Left ventricle myocardium inferior (tissue), 1 donor: ENCODE data around the gene PLEKHO1. TPM values are rescaled to one million over a fixed set of nuclear protein-coding genes. Genes with fewer than 3 reads are reported as not detected.

ENCODE experiments used
- DNase-seq: peaks from one replicate; pipeline ENCODE4 v3.0.0-alpha.2; 2020
- H3K27ac ChIP-seq: fragments of 200-600 bp; replicated peaks from 2 replicates; pipeline ENCODE4 v1.8.0; 2021
- H3K27me3 ChIP-seq: fragments of 200-600 bp; 2 replicates; pipeline ENCODE4 v1.8.0; 2021; ENCODE audit warnings: low read depth
- H3K36me3 ChIP-seq: fragments of 200-600 bp; 2 replicates; pipeline ENCODE4 v1.8.0; 2021
- H3K4me1 ChIP-seq: fragments of 200-600 bp; 2 replicates; pipeline ENCODE4 v1.8.0; 2021
- H3K4me3 ChIP-seq: fragments of 200-600 bp; 2 replicates; pipeline ENCODE4 v1.8.0; 2021; ENCODE audit warnings: mild to moderate bottlenecking, moderate library complexity
- H3K9me3 ChIP-seq: fragments of 200-600 bp; replicated peaks from 2 replicates; pipeline ENCODE4 v1.8.0; 2021
- intact Hi-C: fragments of 100-400 bp; cut with micrococcal nuclease; formaldehyde crosslinking; loops from one replicate; pipeline ENCODE4 v1.11.0; 2022
- total RNA-seq: library from RNA; stranded (reverse); fragmentation: NEBNext Ultra II Directional; extraction: Animal tissue kit (Norgen Biotek cat#: 25700); gene quantifications from one replicate; pipeline ENCODE4 v1.2.1, GENCODE V29; 2021
- TF ChIP-seq, protein P1 (sequence below): fragments of 200-600 bp; IDR thresholded peaks from 2 replicates; pipeline ENCODE4 v1.8.0; 2021; ENCODE audit warnings: antibody characterized with exemption, mild to moderate bottlenecking, borderline replicate concordance
- donor health status: DM: no; HTN: yes; CAD: no; lungs with severe emphysema.

Gene PLEKHO1
- total RNA-seq, 1 donor from 2014 or later = 49.4 TPM

DNA sequence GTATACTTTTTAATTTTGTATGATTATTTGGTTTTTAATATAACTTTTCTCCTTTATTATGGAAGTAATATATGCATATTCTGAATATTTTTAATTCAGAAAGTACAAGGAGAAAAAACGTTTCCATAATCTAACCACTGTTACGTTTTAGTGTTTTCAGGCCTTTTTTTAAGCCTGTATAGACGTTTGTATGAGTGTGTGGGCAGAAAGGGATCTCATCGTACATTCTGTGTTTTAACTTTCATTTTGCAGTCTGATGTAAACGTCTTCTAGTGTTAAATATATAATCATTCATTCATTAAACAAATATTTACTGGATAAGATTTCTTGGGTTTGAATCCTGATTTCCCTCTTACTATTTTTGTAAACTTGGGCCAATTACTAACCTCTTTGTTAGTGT lies 38.0 kb upstream of the PLEKHO1 start:
- peaks cover 40% of the 10 kb centered on the region for H3K36me3 ChIP-seq
- peaks cover 19% of the 10 kb centered on the region for H3K9me3 ChIP-seq
- DNase-seq = no peak
- intact Hi-C loops = no loop called here
- H3K27ac ChIP-seq = no peak overlapping the region
- no peaks in the 10 kb centered on the region for H3K27me3 ChIP-seq
- TF ChIP-seq, protein P1, sequence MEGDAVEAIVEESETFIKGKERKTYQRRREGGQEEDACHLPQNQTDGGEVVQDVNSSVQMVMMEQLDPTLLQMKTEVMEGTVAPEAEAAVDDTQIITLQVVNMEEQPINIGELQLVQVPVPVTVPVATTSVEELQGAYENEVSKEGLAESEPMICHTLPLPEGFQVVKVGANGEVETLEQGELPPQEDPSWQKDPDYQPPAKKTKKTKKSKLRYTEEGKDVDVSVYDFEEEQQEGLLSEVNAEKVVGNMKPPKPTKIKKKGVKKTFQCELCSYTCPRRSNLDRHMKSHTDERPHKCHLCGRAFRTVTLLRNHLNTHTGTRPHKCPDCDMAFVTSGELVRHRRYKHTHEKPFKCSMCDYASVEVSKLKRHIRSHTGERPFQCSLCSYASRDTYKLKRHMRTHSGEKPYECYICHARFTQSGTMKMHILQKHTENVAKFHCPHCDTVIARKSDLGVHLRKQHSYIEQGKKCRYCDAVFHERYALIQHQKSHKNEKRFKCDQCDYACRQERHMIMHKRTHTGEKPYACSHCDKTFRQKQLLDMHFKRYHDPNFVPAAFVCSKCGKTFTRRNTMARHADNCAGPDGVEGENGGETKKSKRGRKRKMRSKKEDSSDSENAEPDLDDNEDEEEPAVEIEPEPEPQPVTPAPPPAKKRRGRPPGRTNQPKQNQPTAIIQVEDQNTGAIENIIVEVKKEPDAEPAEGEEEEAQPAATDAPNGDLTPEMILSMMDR = no peak
- no peak overlapping the region for H3K4me3 ChIP-seq
- no peaks in the 10 kb centered on the region for H3K4me1 ChIP-seq

DNA sequence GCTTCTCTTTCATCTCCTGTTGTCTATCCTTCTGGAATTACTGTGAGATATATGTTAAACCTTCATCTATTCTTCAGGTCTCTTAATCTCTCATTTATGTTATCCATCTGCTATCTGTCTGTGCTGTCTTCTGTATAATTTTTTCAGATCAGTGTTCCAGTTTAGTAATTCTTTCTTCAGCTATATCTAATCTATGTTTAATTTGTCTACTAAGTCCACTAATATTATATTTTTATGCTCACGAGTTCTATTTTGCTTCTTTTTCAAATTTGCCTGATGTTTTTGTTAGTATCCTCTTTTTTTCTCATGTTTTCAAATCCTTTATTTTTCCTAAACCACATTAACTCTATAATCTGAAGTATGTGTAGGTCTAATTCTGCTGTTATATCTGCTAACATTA lies 34.6 kb upstream of the PLEKHO1 start:
- Histone ChIP-seq H3K9me3 (peaks cover 19% of the 10 kb centered on the region), H3K27ac (no peak overlapping the region), H3K27me3 (no peaks in the 10 kb centered on the region), H3K4me1 (no peaks in the 10 kb centered on the region), H3K36me3 (peaks cover 40% of the 10 kb centered on the region), H3K4me3 (no peak overlapping the region)
- intact Hi-C loops = no loop called here
- no peak for DNase-seq
- TF ChIP-seq, protein P1 = no peak

DNA sequence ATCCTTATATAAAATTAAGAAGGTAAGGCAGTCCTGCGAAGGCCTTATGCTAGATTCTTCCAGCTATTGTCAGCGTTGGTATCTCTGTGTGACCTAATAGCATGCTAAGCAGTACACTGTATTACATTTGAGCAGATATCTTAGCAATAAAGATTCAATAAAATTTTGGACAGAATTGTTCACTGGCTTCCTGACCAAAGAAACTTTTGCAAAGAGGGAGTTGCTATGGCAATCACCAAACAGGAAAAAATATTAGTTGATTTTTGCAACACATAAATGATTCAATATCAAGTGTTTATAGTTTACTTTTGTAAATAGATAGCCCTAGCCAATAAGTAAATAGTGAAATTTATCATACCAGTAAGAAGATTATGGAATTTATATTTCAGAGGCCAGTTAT lies 31.0 kb upstream of the PLEKHO1 start:
- H3K9me3 ChIP-seq = peaks cover 19% of the 10 kb centered on the region
- no peaks in the 10 kb centered on the region for H3K27me3 ChIP-seq
- peaks cover 36% of the 10 kb centered on the region for H3K36me3 ChIP-seq
- DNase-seq = no peak
- no peak overlapping the region for H3K4me3 ChIP-seq
- intact Hi-C loops = no loop called here
- H3K4me1 ChIP-seq = no peaks in the 10 kb centered on the region
- no peak overlapping the region for H3K27ac ChIP-seq
- TF ChIP-seq, protein P1 = no peak

DNA sequence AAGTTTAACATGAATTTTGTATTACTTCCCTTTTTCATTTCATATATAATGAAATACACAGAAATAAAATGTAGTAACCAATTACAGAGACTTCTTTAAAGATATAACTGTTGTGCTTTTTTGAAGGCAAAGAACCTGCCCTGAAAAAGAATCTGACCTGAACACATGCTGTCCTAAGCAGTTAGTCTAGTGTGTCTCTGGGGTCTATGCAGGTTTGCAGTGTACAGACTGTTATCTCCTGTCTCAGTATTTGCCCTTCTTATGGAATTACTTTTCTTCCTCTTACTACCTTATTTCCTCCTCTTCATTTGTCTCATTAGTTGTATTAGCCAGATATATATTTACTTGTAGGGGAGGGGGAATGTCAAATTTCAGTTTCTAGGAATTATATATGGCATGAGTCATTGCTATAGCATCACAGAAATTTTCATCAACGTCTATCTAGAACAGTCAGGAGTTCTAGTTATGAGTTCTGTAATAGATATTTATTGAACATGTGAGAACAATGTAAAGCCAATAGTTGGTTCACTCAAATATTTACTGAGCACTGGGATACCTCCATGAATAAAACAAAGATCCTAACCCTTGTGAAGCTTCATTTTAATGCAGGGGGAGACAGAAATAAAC lies 28.4 kb upstream of the PLEKHO1 start:
- Histone ChIP-seq H3K36me3 (peaks cover 23% of the 10 kb centered on the region), H3K9me3 (no peaks in the 10 kb centered on the region), H3K4me3 (no peak overlapping the region), H3K27ac (no peak overlapping the region), H3K27me3 (no peaks in the 10 kb centered on the region), H3K4me1 (no peaks in the 10 kb centered on the region)
- TF ChIP-seq, protein P1 = no peak
- DNase-seq = no peak
- intact Hi-C loops = no loop called here

DNA sequence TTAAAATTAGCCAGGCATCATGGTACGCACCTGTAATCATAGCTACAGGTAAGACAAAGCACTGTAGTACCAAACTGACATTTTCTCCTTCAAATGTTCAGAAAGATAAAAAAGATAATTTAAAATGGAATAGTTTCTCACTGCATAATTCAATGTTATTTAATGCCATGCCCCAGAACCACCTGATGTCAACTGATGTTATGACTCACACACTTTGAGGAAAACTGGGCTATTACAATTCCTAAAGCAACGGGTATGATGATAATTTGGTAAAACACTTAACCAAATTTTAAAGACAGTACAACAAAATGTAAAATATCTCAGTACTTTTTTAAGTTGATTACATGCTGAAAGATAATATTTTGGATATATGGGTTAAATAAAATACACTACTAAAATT lies 22.9 kb upstream of the PLEKHO1 start:
- TF ChIP-seq, protein P1 = no peak
- no peak for DNase-seq
- Histone ChIP-seq H3K4me1 (peaks cover 3% of the 10 kb centered on the region), H3K9me3 (no peaks in the 10 kb centered on the region), H3K27me3 (no peaks in the 10 kb centered on the region), H3K36me3 (peaks cover 23% of the 10 kb centered on the region), H3K27ac (no peak overlapping the region), H3K4me3 (no peak overlapping the region)
- intact Hi-C loops = no loop called here

DNA sequence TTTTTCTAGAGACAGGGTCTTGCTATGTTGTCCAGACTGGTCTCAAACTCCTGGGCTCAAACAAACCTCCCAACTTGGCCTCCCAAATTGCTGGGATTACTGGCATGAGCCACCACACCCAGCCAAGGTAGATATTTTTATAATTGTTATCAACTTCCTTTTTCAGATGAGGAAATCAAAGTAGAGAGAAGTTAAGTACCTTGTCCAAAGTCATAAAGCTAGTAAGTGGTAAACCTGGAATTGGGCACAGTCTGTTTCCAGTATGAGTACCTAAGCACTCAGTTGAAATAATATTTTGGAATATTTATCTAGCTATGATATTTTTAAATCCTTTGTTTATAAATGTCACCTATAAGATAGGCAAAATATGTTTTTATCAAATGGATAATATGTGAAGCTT lies 22.3 kb upstream of the PLEKHO1 start:
- peaks cover 3% of the 10 kb centered on the region for H3K4me1 ChIP-seq
- peaks cover 18% of the 10 kb centered on the region for H3K36me3 ChIP-seq
- H3K27ac ChIP-seq = no peak overlapping the region
- H3K27me3 ChIP-seq = no peaks in the 10 kb centered on the region
- DNase-seq = no peak
- TF ChIP-seq, protein P1 = no peak
- intact Hi-C loops = no loop called here
- no peak overlapping the region for H3K4me3 ChIP-seq
- H3K9me3 ChIP-seq = no peaks in the 10 kb centered on the region
